Psoas muscle (tissue), 8 donors: Measurements from ENCODE around the gene SPATS2L. TPM values are rescaled to one million over a fixed set of nuclear protein-coding genes. Genes with fewer than 3 reads are reported as not detected.
A peak's percentile ranks its signal among the peaks of the same experiment; 100 is the strongest.

Source experiments
- ATAC-seq, 4 donors: fragments of 200-7000 bp; cut with Tn5 transposase; one replicate each; pipeline ENCODE4 v1.9.1; 2020; ENCODE audit warnings: moderate library complexity in 3 of 4, mild to moderate bottlenecking in 2 of 4
- DNase-seq, 2 donors: peaks; one replicate each; pipeline ENCODE4 v3.0.0-alpha.2; 2020
- H3K27ac ChIP-seq: fragments of 200-600 bp; one replicate; pipeline ENCODE4 v1.8.0; 2022
- H3K27me3 ChIP-seq, 3 donors: fragments of 200-600 bp in 1 of 3; one replicate each; pipeline versions ENCODE4 v1.6.1 to v1.8.0; 2013 to 2022; ENCODE audit warnings: low read length in 2 of 3, mild to moderate bottlenecking in 2 of 3, moderate library complexity in 1 of 3; ENCODE audit not compliant: insufficient read depth in 3 of 3
- H3K36me3 ChIP-seq, 2 donors: fragments of 200-600 bp in 1 of 2; one replicate each; pipeline versions ENCODE4 v1.6.1 to v1.8.0; 2013 to 2022; ENCODE audit warnings: low read depth in 1 of 2, mild to moderate bottlenecking in 1 of 2, moderate library complexity in 1 of 2; ENCODE audit not compliant: insufficient read depth in 1 of 2
- H3K4me1 ChIP-seq: fragments of 200-600 bp; one replicate; pipeline ENCODE4 v1.8.0; 2022
- H3K4me3 ChIP-seq: fragments of 200-600 bp; one replicate; pipeline ENCODE4 v1.8.0; 2022; ENCODE audit warnings: mild to moderate bottlenecking
- H3K9me3 ChIP-seq: fragments of 200-600 bp; one replicate; pipeline ENCODE4 v1.8.0; 2022
- WGBS, 3 donors: extraction: QIAGEN DNeasy Blood & Tissue Kit; methylation state at CpG; one replicate each; pipeline versions ENCODE4 v1.1.6 to v1.1.7; 2013; 5-methylcytosine and 5-hydroxymethylcytosine counted together
- intact Hi-C, 2 donors: fragments of 100-400 bp; cut with DNase I; formaldehyde crosslinking; loops; one replicate each; pipeline versions ENCODE4 v1.11.0 to v1.14.2; 2022
- long read RNA-seq, 2 donors: library from polyadenylated mRNA; unstranded; transcript quantifications; one replicate each; pipeline ENCODE4 v2.0.0, GENCODE V29; 2021
- polyA plus RNA-seq, 3 donors: library from polyadenylated mRNA; stranded (reverse); fragments of 200-250 nt; gene quantifications; one replicate each; pipeline ENCODE4 v1.2.3, GENCODE V29; 2013
- total RNA-seq, 4 donors: library from RNA; stranded (reverse); fragmentation: NEBNext Ultra II Directional in 2 of 4; extraction: Animal tissue kit (Norgen Biotek cat#: 25700) in 2 of 4; gene quantifications; one replicate each; pipeline versions ENCODE4 v1.2.1 to v1.2.4, GENCODE V29; 2021 to 2023
- TF ChIP-seq, protein P1 (sequence below): fragments of 200-600 bp; IDR thresholded peaks from one replicate; pipeline ENCODE4 v1.8.0; 2022; ENCODE audit warnings: antibody characterized with exemption
- donor health status: healthy with polysubstance abuse.
- donor health status: DM: no; HTN: no; CAD: no; lungs with moderate emphysema.
- donor health status: Bipolar disorder and iron deficiency.
- donor health status: healthy.
- donor health status: DM: yes; HTN: yes; CAD: no.
- donor health status: DM: no; HTN: no; CAD: no.
- donor health status: DM: no; HTN: no; CAD: no.
- donor health status: DM: yes; HTN: yes; CAD: no.

SPATS2L gene, protein sequence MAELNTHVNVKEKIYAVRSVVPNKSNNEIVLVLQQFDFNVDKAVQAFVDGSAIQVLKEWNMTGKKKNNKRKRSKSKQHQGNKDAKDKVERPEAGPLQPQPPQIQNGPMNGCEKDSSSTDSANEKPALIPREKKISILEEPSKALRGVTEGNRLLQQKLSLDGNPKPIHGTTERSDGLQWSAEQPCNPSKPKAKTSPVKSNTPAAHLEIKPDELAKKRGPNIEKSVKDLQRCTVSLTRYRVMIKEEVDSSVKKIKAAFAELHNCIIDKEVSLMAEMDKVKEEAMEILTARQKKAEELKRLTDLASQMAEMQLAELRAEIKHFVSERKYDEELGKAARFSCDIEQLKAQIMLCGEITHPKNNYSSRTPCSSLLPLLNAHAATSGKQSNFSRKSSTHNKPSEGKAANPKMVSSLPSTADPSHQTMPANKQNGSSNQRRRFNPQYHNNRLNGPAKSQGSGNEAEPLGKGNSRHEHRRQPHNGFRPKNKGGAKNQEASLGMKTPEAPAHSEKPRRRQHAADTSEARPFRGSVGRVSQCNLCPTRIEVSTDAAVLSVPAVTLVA
- total RNA-seq (10 to 100 TPM; 34.2 to 60.2 (median 50.9) TPM), polyA plus RNA-seq (100 to 1,000 TPM in 2 of 3 donors, 10 to 100 TPM in 1; 62.1 to 286 (median 172) TPM)
- long read RNA-seq, donor 1, partial matches to known transcripts: 7 of 26 reads
- long read RNA-seq, donor 1, other reads (novel, unspliced or antisense): 15 of 26 reads
- long read RNA-seq, donor 2, transcript SPATS2L-202 (12 exons, 2,119 nt): major isoform, 9 of 108 reads
- long read RNA-seq, donor 2, partial matches to known transcripts: 46 of 108 reads
- long read RNA-seq, donor 2, other reads (novel, unspliced or antisense): 44 of 108 reads

DNA sequence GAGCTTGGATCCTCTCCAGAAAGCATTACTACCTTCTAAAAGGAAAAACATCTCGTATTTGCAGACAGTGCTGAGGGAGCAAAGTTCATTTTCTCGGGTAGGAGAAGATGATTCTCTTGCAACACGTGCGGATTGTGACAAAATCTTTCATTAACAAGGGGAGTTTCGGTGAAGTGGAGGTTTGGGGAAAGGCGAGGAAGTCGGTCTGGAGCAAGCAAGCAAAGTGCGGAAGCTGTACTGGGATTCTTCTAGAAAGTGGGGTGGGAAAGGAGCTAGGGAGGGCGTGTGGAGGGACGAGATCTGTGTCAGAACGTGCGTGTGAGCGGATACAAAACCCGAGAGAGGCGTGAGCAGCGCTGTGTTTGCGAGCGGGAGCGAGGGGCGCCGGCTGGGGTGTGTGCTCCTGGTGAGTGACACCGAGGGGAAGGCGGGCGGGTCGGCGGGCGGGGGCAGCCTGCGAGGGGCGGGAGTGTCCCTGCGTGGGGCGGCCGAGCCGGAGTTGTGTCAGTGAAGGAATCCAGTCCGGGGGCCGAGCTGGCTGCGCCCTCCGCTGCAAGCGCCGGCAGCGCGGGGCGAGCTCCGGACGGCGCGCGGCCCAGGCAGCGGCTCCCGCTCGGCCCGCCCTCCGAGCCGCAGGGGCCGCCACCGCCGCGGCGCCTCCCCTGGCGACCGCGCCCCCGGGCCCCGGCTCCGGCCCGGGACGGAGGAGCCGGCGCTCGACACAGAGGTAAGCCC, at the start of gene SPATS2L:
TSS of gene SPATS2L (plus strand) at position 498 of the 735 bp plus-strand sequence. CDS start 82,552 bp downstream, outside the sequence.
- TF ChIP-seq, protein P1, sequence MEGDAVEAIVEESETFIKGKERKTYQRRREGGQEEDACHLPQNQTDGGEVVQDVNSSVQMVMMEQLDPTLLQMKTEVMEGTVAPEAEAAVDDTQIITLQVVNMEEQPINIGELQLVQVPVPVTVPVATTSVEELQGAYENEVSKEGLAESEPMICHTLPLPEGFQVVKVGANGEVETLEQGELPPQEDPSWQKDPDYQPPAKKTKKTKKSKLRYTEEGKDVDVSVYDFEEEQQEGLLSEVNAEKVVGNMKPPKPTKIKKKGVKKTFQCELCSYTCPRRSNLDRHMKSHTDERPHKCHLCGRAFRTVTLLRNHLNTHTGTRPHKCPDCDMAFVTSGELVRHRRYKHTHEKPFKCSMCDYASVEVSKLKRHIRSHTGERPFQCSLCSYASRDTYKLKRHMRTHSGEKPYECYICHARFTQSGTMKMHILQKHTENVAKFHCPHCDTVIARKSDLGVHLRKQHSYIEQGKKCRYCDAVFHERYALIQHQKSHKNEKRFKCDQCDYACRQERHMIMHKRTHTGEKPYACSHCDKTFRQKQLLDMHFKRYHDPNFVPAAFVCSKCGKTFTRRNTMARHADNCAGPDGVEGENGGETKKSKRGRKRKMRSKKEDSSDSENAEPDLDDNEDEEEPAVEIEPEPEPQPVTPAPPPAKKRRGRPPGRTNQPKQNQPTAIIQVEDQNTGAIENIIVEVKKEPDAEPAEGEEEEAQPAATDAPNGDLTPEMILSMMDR: no peak
- Histone ChIP-seq H3K4me1 (peaks cover 42% of the 10 kb centered on the region), H3K27me3 (no peaks in the 10 kb centered on the region)

GRCh38 chr2:200257570-200257969, 48.9 kb upstream of the SPATS2L start:
- WGBS, 3 donors: 57 to 84% (median 60%) methylated on average over 6 of the region's 6 CpGs
- TF ChIP-seq, protein P1: no peak
- H3K4me3 ChIP-seq: no peak overlapping the region
- H3K27me3 ChIP-seq: no peaks in the 10 kb centered on the region
- peaks cover 8% of the 10 kb centered on the region for H3K4me1 ChIP-seq
- H3K27ac ChIP-seq: no peak overlapping the region
- no peak for ATAC-seq
- intact Hi-C loops: no loop called here
- DNase-seq: no peak
- no peaks in the 10 kb centered on the region for H3K9me3 ChIP-seq
- H3K36me3 ChIP-seq: no peaks in the 10 kb centered on the region

More for the DNA sequence above, at the start of gene SPATS2L:
- no peaks in the 10 kb centered on the region for H3K9me3 ChIP-seq
- 0% methylated on average over 18 to 69 of the region's 69 CpGs for WGBS, 3 donors
- ATAC-seq (peak; percentile 71 to 80 (median 76)), DNase-seq (peak; percentile 83 to 88)
- peak within 1 kb of the TSS; percentile 91 for H3K27ac ChIP-seq
- intact Hi-C loops: loop anchor here (2.0 to 10.0 kb wide), 5 partner anchors 148 to 326 kb away; no protein-coding TSS in a partner anchor
- H3K36me3 ChIP-seq: no peaks in the 10 kb centered on the region
- peak within 1 kb of the TSS; percentile 90 for H3K4me3 ChIP-seq

GRCh38 chr2:200258081-200258480, 48.4 kb upstream of the SPATS2L start:
- Histone ChIP-seq H3K27ac (no peak overlapping the region), H3K4me1 (peaks cover 7% of the 10 kb centered on the region), H3K4me3 (no peak overlapping the region), H3K9me3 (no peaks in the 10 kb centered on the region), H3K36me3 (no peaks in the 10 kb centered on the region), H3K27me3 (no peaks in the 10 kb centered on the region)
- TF ChIP-seq, protein P1: no peak
- intact Hi-C loops: no loop called here
- 87 to 90% (median 87%) methylated on average over 5 of the region's 5 CpGs for WGBS, 3 donors
- DNase-seq: no peak
- ATAC-seq: no peak

GRCh38 chr2:200258881-200259576, 47.5 kb upstream of the SPATS2L start:
- ATAC-seq (no peak), DNase-seq (no peak)
- WGBS, 3 donors: 48 to 71% (median 55%) methylated on average over 7 of the region's 7 CpGs
- Histone ChIP-seq H3K4me1 (no peaks in the 10 kb centered on the region), H3K9me3 (no peaks in the 10 kb centered on the region), H3K27me3 (no peaks in the 10 kb centered on the region), H3K27ac (no peak overlapping the region), H3K36me3 (no peaks in the 10 kb centered on the region), H3K4me3 (no peak overlapping the region)
- intact Hi-C loops: no loop called here
- TF ChIP-seq, protein P1: no peak
